ENCODE measurements around the gene IL19.

DNA sequence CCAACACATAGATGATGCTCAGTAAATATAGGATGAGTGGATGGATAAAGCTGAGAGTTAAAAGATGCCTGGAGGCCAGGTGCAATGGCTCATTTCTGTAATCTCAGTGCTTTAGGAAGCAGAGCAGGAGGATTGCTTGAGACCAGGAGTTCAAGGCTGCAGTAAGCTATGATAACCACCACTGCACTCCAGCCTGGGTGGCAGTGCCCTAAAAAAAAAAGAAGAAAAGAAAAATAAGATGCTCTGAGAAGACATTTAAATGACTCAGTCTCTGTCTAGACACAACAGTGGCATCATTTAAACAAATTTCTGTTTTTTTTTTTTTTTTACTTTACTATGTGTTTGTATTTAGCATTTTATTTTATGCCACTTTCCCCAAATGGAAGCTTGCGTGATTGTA, 25.3 kb upstream of the IL19 start:
- TF ChIP-seq CTCF (IDR thresholded peaks at IDR 0.05; ENCODE audit: extremely low read depth in 1 of 2, insufficient read depth in 1 of 2, low read depth in 1 of 2, low read length in 2 of 2) (no peak), EZH2 (IDR thresholded peaks at IDR 0.05; ENCODE audit: borderline replicate concordance, low read depth, low read length, severe bottlenecking) (no peak), POLR2A (IDR thresholded peaks at IDR 0.05; ENCODE audit: low read depth, low read length) (no peak), POLR2AphosphoS5 (IDR thresholded peaks at IDR 0.05; ENCODE audit: insufficient read depth, low read depth, low read length) (no peak), JUN (IDR thresholded peaks at IDR 0.05; ENCODE audit: borderline replicate concordance, insufficient read depth, insufficient read length, low read depth) (no peak), FOS (IDR thresholded peaks at IDR 0.05; ENCODE audit: borderline replicate concordance, insufficient read depth, low read length) (no peak), MYC (IDR thresholded peaks at IDR 0.05; ENCODE audit: low read depth, low read length) (no peak)
- TF ChIP-seq, protein P1, sequence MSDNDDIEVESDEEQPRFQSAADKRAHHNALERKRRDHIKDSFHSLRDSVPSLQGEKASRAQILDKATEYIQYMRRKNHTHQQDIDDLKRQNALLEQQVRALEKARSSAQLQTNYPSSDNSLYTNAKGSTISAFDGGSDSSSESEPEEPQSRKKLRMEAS (IDR thresholded peaks at IDR 0.05; ENCODE audit: insufficient read depth, insufficient read length) = no peak

All from endothelial cell of umbilical vein (primary cell).